Erythroblast (primary cell): ENCODE measurements around the gene FOLR2.

ENCODE experiments used
- GATA1 ChIP-seq: IDR thresholded peaks from 2 replicates; pipeline ENCODE4 v1.6.1; 2011; ENCODE audit warnings: low read depth, mild to moderate bottlenecking, control low read depth, low read length, moderate library complexity
- POLR2A ChIP-seq: IDR thresholded peaks from 2 replicates; pipeline ENCODE4 v1.6.1; 2011; ENCODE audit warnings: mild to moderate bottlenecking, low read length

DNA sequence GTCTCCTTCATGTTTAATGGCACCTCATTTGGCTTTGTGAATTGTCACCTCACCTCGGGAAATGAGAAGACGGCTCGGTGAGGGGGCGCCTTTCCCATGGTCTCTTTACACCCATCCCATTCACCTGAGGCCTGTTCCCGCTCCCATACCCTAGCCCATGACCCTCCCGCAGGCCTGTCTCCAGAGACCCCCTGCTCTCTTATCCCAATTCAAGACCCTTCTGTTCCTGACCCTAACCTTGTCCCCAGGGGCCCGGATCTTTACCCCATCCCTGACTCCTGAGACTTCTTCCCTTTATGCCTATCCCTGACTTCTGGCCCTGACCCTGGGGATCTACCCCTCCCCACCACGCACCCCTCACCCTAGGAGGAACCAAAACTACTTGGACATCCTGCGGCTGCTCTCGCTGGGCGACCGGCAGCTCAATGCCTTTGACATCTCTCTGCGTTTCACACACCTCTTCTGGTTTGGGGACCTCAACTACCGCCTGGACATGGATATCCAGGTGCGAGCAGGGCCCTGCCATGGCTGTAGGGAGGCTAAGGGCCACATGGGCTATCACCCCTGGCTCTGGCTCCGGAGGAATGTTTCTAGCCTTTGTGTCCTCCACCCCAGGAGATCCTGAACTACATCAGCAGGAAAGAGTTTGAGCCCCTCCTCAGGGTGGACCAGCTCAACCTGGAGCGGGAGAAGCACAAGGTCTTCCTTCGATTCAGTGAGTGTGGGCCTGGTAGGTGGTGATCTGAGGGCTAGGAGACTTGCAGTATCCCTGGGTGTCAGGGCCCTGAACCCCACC lies 15.9 kb downstream of the FOLR2 start:
- TF ChIP-seq POLR2A (no peak), GATA1 (no peak)
